Endothelial cell (in vitro differentiated cells): ENCODE measurements around the gene RPP30. TPM values are rescaled to one million over a fixed set of nuclear protein-coding genes. Genes with fewer than 3 reads are reported as not detected.

Source experiments
- DNase-seq: peaks from one replicate; pipeline ENCODE4 v3.0.0; 2021; ENCODE audit warnings: low spot score
- H3K27ac Mint-ChIP-seq: one replicate; pipeline ENCODE4 v1.8.0; 2021; ENCODE audit warnings: mixed read lengths, inconsistent platforms; ENCODE audit not compliant: unreplicated experiment
- H3K27me3 Mint-ChIP-seq: one replicate; pipeline ENCODE4 v1.8.0; 2021; ENCODE audit warnings: mild to moderate bottlenecking, moderate library complexity, mixed read lengths, inconsistent platforms; ENCODE audit not compliant: unreplicated experiment
- H3K36me3 Mint-ChIP-seq: one replicate; pipeline ENCODE4 v1.8.0; 2021; ENCODE audit warnings: mild to moderate bottlenecking, low read depth, mixed read lengths, inconsistent platforms; ENCODE audit not compliant: unreplicated experiment
- H3K4me1 Mint-ChIP-seq: one replicate; pipeline ENCODE4 v1.8.0; 2021; ENCODE audit warnings: mild to moderate bottlenecking, mixed read lengths, inconsistent platforms; ENCODE audit not compliant: unreplicated experiment
- H3K4me3 Mint-ChIP-seq: one replicate; pipeline ENCODE4 v1.8.0; 2021; ENCODE audit warnings: mild to moderate bottlenecking, mixed read lengths, inconsistent platforms; ENCODE audit not compliant: unreplicated experiment
- H3K9me3 Mint-ChIP-seq: one replicate; pipeline ENCODE4 v1.8.0; 2021; ENCODE audit warnings: mixed read lengths, inconsistent platforms; ENCODE audit not compliant: unreplicated experiment
- CTCF ChIP-seq: fragments of 200-600 bp; sonication (generic); IDR thresholded peaks from one replicate; pipeline ENCODE4 v1.5.0; 2021; ENCODE audit warnings: antibody characterized with exemption; ENCODE audit not compliant: unreplicated experiment
- total RNA-seq: library from RNA; stranded (reverse); fragmentation: NEBNext Ultra II Directional; extraction: Animal tissue kit (Norgen Biotek cat#: 25700); gene quantifications from one replicate; pipeline ENCODE4 v1.2.1, GENCODE V29; 2021; ENCODE audit not compliant: unreplicated experiment

Gene RPP30
- total RNA-seq, 1 donor from 2014 or later, result 53.0 TPM

GRCh38 chr10:90916392-90917237 is 44.8 kb downstream of the RPP30 start:
- H3K27ac Mint-ChIP-seq, result no peak overlapping the region
- H3K9me3 Mint-ChIP-seq, result no peaks in the 10 kb centered on the region
- TF ChIP-seq CTCF, result no peak
- H3K27me3 Mint-ChIP-seq, result peaks cover 3% of the 10 kb centered on the region
- H3K4me3 Mint-ChIP-seq, result no peak overlapping the region
- peaks cover 21% of the 10 kb centered on the region for H3K4me1 Mint-ChIP-seq
- no peak for DNase-seq
- no peaks in the 10 kb centered on the region for H3K36me3 Mint-ChIP-seq

- H3K9me3 Mint-ChIP-seq, result no peaks in the 10 kb centered on the region
- H3K27ac Mint-ChIP-seq, result peak overlapping the region; percentile 38
- TF ChIP-seq CTCF, result no peak
Observed at GRCh38 chr10:90917238-90917967, 45.6 kb downstream of the RPP30 start.

GRCh38 chr10:90917968-90918318 is 46.2 kb downstream of the RPP30 start:
- peaks cover 7% of the 10 kb centered on the region for H3K27me3 Mint-ChIP-seq
- H3K36me3 Mint-ChIP-seq, result no peaks in the 10 kb centered on the region
- H3K4me1 Mint-ChIP-seq, result peaks cover 10% of the 10 kb centered on the region
- no peak for TF ChIP-seq CTCF
- H3K4me3 Mint-ChIP-seq, result no peak overlapping the region
- DNase-seq, result no peak
- no peaks in the 10 kb centered on the region for H3K9me3 Mint-ChIP-seq
- no peak overlapping the region for H3K27ac Mint-ChIP-seq

More at GRCh38 chr10:90917238-90917967, 45.6 kb downstream of the RPP30 start:
- Mint-ChIP-seq H3K4me1 (peaks cover 15% of the 10 kb centered on the region), H3K36me3 (no peaks in the 10 kb centered on the region), H3K27me3 (peaks cover 7% of the 10 kb centered on the region), H3K4me3 (no peak overlapping the region)
- no peak for DNase-seq

- no peak overlapping the region for H3K27ac Mint-ChIP-seq
- peaks cover 10% of the 10 kb centered on the region for H3K4me1 Mint-ChIP-seq
- H3K27me3 Mint-ChIP-seq, result peaks cover 7% of the 10 kb centered on the region
- H3K9me3 Mint-ChIP-seq, result no peaks in the 10 kb centered on the region
- no peaks in the 10 kb centered on the region for H3K36me3 Mint-ChIP-seq
- H3K4me3 Mint-ChIP-seq, result no peak overlapping the region
- DNase-seq, result no peak
- TF ChIP-seq CTCF, result no peak
Observed at GRCh38 chr10:90919683-90920574, 48.2 kb downstream of the RPP30 start.
